ENCODE measurements around the gene ARFGAP2. TPM values are rescaled to one million over a fixed set of nuclear protein-coding genes. Genes with fewer than 3 reads are reported as not detected.

ARFGAP2 gene
- total RNA-seq, 1 donor from 2014 or later: 77.6 TPM

DNA sequence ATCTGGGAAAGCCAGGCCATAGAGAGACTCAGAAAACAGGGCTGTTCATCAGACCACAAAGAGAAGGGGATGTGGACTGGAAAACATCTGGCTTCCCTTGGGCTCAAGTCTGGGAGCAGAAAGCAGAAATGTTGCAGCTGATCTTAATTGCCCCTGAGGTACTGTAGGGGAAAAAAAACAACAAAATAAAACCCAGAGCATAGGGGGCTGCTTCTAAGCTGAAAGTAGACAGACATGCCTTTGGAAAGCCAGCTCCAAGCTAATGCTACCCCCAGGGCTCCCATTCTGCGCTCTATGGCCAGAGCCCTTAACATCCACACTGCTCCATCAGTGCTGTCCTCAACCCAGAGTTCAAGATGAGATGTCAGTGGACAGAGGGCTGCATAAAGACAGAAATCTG, 11.6 kb upstream of the ARFGAP2 start:
- no peak for DNase-seq (ENCODE audit: low spot score)
- ATAC-seq: no peak

DNA sequence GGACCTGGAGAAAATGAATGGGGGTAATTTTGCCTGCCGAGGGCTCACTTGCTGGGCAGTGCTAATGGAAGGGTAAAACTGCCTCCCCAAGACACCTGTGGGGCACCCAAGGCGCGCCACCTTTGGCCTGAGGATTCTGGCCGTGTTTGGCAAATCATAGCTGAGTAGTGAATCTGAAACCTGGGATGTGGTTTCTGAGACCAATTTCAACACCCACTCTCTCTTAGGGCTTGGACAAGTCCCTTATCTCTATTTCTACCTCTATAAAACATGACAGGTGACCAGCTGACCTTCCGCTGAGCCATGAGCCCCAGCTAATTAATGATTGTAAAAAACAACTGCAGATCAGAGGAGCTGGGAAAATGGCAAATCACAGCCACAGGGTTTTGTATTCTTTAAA, 11.0 kb upstream of the ARFGAP2 start:
- no peak for DNase-seq (ENCODE audit: low spot score)
- peak; percentile 1 for ATAC-seq

DNA sequence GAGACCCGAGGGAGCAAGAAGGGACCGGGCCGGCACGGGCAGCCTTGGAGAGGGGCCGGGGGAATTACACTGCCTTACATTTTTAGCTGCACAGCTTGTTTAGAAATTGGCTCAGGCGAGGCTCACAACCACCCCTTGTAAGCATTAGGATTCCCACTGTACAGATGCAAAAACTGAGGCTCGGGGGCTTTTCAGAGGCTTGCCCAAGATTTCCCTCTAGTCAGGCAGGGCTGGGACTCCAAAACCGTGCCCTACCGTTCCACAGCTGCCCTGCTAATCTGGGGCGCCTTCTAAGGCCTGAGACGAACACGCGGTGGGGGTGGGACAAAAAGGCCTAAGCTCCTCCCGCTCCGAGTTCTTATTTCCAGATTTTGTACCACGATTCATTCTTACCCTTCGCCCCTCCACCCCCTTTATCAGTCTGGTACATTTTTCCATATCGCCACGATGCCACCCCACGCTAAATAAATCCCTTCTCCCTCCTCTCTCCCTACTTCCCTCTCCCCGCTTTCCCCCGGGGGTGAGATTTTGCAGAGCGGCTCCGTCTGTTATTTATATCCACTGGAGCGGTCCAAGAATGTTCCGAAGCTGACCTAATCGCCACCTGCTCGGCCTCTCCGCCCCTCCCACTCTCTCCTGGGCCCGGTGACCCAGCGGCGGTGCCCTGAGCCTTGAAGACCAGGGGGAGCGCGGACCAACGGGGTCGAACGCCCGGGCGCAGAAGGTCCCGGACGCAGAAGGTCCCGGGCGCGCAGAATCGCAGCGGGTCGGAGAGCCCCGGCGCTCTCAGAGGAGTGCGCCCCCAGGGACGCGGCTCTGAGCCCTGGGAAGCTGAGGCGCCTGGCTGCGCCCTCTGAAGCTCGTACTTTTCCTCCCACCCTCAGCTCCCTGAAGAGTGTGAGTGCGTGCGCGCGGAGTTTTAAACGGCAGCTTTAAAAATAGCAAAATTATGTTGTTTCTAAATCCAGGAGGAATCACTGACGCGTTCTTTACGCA, 10.3 kb upstream of the ARFGAP2 start:
- DNase-seq (ENCODE audit: low spot score): peak; percentile 59
- peak; percentile 19 for ATAC-seq

DNA sequence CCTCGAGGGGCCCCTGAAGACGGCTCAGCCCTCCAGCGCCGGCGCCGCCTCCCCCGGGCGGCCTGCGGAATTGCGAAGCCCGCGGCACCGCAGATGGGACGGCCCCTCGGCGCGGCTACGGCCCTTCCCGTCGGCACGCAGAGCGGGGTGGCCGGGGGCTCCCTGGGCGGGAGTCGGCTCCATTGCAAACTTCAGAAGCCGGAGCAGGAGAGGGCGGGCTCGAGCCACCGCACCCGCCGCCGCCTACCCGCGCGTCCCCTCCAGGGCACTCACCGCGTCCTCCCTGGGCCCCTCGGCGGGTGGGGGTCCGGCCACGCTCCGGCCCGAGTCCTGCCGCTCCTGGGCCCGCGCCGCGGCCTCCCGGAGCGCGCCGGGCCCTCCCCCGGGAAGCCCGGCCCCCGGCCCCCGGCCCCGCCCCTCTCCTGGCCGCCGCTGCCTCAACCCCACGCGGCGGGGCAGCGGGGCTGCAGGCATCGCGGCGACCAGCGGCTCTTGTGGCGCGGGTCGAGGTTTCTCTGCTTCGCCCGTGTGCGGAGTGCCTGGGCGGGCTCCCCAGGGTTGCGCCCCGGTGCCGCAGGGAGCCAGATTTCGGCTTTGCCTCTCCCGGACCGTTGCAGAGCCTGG, 9.5 kb upstream of the ARFGAP2 start, which contains the start of gene PACSIN3:
PACSIN3 (minus strand) TSS at position 359 of the 624 bp plus-strand sequence. CDS start 3,707 bp downstream, outside the sequence.
- ATAC-seq (peak; percentile 64), DNase-seq (ENCODE audit: low spot score) (no peak)

DNA sequence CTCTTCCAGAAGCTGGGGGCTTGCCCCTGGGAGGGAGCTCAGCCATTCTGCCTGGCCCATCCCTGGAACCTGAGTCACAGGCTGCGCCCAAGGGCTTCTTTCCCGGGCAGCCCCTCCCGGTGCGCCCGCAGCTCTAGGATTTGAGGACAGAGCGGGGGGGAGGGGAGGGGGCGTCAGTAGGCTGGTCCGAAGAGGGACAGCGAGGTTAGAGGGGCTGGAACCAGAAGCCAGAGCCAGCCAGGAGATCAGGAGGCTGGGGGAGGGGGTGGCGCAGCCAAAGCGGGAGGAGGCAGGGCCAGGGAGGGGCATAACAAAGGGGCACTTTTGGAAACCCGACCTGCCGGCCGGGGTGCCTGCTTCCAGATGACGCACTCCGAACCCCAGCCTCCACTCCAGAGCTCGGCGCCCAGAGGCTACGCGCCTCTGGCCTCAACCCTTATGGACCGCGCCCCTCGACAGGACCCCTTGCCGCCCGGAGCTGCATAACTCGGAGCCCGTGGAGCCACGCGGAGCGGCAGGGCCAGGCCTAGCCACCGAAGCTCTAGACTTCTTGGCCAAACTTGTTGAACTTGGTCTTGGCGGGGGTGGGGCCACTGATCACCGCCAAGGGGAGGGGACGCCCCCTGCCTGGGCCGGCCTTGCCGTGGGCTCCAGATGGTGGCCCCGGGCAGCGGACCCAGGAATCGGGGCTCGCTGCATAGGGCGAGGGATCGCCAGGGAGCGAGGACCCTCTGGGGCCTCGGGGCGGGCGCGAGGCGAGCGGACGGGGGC, 8.8 kb upstream of the ARFGAP2 start:
- ATAC-seq: peak; percentile 53
- DNase-seq (ENCODE audit: low spot score): peak; percentile 78

DNA sequence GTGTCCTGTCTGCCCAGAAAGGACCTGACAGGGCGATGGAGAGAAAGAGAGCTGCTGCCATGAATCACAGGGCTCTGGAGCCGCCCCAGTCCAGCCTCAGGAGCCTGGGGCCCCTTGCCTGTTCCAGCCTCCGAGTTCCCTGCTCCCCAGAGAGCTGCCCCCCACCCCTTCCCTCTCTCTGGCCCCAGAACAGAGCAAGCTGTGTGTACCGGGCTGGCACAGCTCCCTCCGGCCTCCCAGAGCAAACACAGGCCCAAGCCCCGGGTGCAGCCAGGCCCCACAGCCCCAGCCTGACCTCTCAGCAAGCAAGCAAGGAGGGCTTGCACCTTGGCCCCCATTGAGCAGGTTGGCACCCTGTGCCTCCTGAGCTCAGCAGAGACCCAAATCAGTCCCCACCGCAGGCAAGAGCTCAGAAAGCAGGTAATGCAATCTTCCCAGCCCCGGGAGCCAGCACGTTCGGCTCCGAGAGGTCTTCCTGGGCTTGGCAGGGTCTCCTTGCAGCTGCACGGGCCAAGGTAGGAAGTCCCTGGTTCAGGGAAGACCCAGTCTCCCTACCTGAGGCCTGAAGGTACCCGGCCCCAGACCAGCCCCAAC, 8.1 kb upstream of the ARFGAP2 start:
- DNase-seq (ENCODE audit: low spot score): peak; percentile 93
- peak; percentile 68 for ATAC-seq

DNA sequence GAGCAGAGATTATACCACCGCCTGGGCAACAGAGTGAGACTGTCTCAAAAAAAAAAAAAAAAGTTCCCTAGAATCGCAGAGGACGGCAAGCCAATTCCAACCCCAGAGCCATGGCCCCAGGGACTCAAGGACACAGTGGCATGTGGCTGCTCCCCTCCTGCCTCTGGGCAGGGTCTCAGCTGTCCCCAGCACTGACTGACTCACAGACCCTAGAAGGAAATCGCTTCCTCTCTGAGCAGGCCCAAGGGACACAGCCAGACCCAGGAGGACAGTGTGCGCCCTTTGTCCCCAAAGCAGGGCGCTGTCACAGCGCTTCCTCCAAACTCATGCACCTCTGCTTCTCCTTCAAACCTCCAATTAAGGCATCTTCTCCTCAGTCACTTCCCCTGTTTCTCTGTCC, 7.3 kb upstream of the ARFGAP2 start:
- DNase-seq (ENCODE audit: low spot score) (no peak), ATAC-seq (no peak)

DNA sequence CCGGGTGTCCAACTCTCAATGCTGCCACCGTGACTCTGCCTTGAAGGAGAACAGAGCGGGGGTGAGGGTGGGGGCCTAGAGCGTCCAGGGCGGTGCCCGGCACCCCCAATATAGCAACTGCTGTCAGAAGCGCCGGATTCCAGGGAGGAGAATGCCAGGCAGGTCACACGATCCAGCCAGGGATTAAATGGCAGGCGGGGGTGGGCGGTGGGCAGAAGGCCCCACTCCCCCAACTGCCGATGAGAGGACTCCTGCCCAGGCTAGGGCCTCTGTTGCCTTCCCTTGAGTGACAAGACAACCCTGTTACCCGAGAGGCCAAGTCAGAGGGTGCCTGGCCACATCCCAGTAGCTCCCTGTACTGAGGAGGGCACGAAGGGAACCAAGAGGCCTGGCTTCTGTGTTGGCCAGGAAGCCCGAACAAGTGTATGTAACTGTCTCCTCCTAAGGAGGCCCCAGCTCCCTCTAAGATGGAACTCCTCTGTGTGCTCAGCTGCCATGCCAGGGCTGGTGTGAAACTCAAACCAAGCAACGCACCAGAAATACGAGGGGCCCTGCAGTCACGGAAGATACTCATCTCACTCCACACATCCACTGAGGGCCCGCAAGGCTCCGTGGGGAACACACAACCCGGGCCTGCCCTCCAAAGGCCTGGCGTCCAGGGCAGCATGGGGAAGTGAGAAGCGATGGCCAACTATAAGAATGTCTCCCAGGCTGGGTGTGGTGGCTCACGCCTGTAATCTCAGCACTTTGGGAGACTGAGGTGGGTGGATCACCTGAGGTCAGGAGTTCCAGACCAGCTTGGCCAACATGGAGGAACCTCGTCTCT, 6.6 kb upstream of the ARFGAP2 start:
- DNase-seq (ENCODE audit: low spot score): no peak
- no peak for ATAC-seq

DNA sequence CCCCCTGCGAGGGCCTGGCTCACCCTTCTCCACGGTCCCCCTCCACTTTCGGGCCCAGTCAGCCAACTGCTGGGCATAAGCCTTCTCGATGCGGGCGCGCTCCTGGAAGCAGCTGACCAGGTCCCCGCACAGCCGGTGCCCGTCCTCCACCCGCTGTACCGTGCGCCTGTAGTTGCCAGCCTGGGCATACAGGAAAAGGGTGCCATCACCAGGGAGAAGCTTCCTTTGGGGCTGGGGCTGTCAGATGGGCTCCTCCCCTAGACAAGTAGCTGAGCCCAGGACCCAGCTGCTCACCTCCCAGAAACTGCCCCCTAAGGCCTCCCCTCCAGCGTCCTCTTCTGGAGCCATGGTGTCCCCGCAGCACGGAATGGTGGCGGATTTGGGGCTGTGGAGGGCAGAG, 5.7 kb upstream of the ARFGAP2 start:
- ATAC-seq (no peak), DNase-seq (ENCODE audit: low spot score) (no peak)

DNA sequence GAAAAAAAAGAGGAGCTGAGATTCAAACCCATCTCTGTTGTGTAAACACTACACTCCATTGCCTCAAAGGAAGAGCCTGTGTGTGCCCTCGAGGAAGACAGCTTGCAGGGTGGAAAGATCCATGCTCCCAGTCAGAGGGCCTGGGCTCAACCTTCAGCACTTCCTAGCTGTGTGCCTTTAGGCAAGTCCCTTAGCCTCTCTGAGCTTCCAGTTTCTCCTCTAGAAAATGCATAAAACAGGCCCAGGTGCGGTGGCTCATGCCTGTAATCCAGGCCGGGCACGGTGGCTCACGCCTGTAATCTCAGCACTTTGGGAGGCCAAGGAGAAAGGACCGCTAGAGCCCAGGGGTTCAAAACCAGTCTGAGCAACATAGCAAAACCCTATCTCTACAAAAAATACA, 4.6 kb upstream of the ARFGAP2 start:
- DNase-seq (ENCODE audit: low spot score) (no peak), ATAC-seq (no peak)

DNA sequence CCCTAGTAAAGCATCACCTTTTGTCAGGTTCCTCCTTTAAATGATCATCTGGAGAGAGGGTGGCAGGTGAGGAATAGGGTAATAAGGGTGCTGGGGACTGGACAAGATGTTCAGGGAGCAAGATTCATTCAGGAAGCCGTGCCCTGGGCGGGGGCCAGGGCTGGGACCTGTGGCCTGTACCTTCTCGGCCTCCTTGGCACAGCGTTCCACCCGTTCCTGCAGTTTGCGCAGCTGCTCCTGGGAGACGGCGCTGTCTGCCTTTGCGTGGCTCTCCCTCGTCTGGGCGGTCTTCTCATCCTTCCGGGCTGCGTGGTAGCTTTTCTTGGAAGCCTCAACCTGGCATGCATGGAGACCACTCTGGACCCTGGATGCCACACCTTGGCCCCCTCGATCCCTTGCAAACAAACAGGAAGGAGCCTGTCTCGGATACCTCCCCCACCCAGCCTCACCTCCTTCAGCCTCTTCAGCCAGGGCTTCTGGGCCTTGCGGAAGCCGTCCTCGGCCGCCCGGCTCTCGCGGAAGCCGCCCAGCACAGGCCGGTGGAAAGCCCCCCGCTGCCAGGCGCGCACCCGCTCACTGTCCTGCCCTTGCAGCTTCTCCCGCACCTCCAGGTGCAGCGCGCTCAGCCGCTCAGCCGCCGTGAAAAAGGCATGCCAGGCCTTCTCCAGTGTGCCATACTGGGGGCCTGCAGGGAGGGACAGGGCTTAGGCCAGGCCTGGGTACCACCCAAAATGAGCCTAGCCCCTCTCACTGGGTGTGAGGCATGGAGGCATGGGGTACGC, 3.5 kb upstream of the ARFGAP2 start:
- DNase-seq (ENCODE audit: low spot score) (no peak), ATAC-seq (no peak)

DNA sequence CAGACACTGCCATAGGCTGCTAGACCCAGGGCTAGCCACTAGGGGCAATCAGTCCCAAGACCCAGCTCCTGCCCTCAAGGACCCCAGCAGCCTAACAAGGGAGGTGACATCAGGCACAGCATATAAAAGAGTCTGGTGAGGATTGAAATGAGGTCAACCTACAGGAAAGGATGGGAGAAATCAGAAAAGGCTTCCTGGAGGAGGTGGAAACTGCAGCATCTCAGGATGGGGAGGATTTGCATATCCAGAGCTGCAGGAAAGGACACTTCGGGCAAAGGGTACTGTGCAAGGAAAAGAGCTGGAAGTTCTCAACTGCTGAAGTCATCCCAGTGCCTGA, 2.9 kb upstream of the ARFGAP2 start:
- ATAC-seq: no peak

DNA sequence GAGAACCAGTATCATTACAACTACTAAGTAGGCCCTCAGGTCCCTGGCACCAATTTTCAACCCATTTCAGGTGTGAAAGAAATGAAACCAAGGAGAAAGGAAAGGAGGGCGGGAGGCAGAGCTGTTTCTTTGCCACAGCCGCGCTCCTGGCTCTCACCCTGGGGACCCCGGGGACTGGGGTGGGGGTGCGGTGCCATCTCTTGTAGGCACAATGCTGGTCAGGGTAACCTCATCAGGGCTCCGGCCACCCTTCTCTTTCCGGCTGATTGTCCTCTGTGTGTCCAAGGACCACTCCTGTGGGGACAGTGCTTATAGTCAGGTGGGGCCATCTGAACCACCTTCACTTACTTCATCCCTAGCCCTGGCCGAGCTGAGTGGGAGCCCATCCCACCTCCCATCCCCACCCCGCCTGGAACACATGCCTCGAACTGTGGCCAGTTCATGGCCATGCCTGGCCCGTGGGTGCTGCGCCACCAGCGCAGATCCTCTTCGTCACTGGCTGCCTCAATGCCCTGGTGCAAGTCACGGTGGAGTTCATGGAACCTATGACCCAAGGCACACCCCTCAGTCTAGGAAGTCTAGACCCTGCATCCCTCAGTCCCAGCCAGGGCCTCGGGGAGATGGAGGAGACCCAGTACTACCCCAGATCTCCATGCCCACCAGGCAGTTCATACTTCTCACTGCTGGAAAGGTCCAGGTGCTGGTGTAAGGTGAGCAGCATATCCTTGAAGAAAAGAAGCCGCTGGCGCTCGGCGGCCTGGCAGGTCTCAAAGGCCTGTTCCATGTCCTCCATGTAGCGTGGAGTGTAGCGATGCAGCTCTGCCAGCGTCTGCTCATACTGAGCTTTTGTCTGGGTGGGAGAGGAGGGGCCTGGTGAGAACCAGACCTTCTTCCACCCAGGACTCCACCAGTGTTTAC, 2.3 kb upstream of the ARFGAP2 start:
- DNase-seq (ENCODE audit: low spot score) (peak; percentile 43), ATAC-seq (no peak)

More for the DNA sequence above, 2.9 kb upstream of the ARFGAP2 start:
- DNase-seq (ENCODE audit: low spot score): peak; percentile 48

DNA sequence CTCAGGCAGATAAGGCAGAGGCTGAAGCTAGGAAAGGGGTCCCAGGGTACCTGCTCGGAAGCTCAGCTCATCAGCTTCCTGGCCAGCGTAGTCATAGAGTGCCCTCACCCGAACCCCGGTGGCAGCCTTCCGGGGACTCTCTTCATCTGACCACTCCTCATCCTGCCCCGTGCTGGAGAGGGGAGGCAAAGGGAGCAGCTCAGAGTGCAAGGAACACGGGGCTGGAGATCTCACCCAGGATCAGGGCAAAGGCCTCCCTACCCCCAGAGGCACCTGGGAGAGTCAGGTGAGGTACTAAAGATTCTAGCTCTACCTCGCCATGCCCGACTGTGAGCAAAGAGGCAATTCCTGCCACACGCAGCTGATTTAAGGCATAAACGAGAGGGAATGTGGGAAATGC, 1.6 kb upstream of the ARFGAP2 start:
- ATAC-seq: peak; percentile 3
- no peak for DNase-seq (ENCODE audit: low spot score)

DNA sequence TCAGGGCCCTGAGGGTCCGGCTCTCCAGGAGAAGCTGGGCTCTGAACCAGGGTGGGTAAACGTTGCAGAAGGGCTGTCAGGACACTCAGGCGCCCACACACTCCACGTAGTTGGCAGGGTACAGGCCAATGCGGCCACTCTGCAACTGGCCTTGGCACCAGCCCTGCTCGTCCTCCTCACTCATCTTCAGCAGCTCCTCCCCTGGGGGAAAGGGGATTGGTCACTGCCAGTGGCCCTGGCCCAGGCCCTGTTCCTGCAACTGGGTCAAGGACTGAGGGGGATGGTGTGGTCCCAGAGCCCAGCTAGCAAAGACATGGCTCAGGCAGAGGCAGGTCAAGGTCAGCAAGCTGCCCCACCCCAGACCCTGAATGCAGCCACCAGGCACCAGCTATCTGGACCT, 1.2 kb upstream of the ARFGAP2 start:
- peak; percentile 56 for ATAC-seq
- DNase-seq (ENCODE audit: low spot score): peak; percentile 90

DNA sequence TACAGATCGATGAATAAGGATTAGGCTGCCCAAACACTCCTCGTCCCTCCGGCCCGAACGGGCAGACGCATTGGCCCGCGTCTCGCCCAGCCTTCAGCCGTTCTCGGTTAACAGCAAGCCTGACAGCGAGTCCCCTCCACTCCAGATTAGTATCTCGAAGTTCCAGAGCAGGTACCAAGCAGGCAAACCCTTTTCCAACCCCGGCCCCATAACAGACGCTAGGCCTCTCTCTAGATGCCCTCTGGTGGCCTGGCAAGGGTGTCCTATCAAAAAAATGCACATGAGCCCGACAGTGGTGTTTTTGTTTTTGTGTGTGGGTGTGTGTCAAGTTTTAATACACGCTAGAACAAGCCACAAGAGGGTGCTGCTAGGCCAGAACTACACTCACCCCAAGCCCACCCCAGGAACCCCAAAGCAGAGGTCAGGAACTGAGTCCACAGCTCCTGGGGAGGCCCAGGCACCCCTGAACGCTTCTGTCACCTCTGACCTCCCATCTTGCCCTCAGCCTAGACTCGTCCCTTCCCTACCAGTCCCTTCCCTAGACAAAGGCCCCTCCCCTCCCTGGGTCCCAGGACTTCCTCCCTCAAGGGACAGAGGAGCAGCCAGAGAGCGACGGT, 658 bp upstream of the ARFGAP2 start:
- peak; percentile 72 for ATAC-seq
- DNase-seq (ENCODE audit: low spot score): peak; percentile 80

DNA sequence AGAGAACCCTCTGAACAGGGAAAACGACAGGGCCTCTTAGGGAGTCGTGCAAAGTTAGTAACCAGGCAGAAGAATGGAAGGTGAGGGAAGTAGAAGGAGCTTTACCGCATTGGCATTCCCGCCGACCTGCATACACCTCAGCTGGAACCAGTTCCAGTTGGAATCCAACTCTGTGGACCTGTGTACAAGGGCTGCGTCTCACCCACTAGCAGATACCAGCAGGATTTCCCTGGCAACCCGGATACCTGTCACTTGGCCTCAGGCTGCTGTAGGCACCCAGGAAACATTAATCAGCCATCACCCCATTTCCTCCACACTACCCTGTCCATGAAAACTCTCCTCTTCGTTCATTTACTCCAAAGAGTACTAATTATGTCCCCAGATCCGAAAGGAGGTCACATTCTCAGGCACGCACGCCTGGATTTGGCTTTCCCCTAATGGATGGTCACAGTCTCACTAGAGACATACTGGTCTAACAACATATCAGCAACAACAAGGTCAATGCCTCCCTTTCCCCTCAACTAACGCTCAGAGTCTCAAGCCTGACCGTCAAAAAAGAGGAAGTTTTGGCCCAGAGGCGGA, 842 bp downstream of the ARFGAP2 start:
- ATAC-seq (no peak), DNase-seq (ENCODE audit: low spot score) (no peak)

All from left lobe of liver (tissue), 2 donors.